DOHH2 (cell line): ENCODE results near the gene LMOD3.

Experiments used
- CTCF ChIP-seq: fragments of 200-600 bp; sonication (generic); IDR thresholded peaks from one replicate; pipeline ENCODE4 v1.5.1; 2014; ENCODE audit warnings: antibody characterized with exemption, mild to moderate bottlenecking, low read depth, low read length; ENCODE audit not compliant: poor library complexity, severe bottlenecking
- EZH2phosphoT487 ChIP-seq: fragments of 200-600 bp; sonication (generic); IDR thresholded peaks from 2 replicates; pipeline ENCODE4 v1.6.1; 2017; ENCODE audit warnings: borderline replicate concordance, mild to moderate bottlenecking, antibody characterized with exemption, low read length, moderate library complexity, mixed read lengths

GRCh38 chr3:69066121-69066520, 56.3 kb downstream of the LMOD3 start:
- TF ChIP-seq CTCF, result no peak
- TF ChIP-seq EZH2phosphoT487, result no peak
